Measurements from ENCODE around the gene TRAF5.

- TF ChIP-seq, protein P1, sequence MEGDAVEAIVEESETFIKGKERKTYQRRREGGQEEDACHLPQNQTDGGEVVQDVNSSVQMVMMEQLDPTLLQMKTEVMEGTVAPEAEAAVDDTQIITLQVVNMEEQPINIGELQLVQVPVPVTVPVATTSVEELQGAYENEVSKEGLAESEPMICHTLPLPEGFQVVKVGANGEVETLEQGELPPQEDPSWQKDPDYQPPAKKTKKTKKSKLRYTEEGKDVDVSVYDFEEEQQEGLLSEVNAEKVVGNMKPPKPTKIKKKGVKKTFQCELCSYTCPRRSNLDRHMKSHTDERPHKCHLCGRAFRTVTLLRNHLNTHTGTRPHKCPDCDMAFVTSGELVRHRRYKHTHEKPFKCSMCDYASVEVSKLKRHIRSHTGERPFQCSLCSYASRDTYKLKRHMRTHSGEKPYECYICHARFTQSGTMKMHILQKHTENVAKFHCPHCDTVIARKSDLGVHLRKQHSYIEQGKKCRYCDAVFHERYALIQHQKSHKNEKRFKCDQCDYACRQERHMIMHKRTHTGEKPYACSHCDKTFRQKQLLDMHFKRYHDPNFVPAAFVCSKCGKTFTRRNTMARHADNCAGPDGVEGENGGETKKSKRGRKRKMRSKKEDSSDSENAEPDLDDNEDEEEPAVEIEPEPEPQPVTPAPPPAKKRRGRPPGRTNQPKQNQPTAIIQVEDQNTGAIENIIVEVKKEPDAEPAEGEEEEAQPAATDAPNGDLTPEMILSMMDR (conservative IDR thresholded peaks at IDR 0.05; ENCODE audit: low read length), result no peak
- TF ChIP-seq EZH2phosphoT487 (IDR thresholded peaks at IDR 0.05; ENCODE audit: borderline replicate concordance), result no peak
Measured at GRCh38 chr1:211326528-211327345, at the start of gene TRAF5.
